ENCODE measurements around the gene ELF5.

Gene ELF5

GRCh38 chr11:34501500-34501899 is 12.1 kb downstream of the ELF5 start:
- POLR2A ChIA-PET: no interaction called here
- CTCF ChIA-PET: interaction anchor here (1.1 to 4.0 kb wide), 2 partner anchors 9 to 135 kb away, joined by 3 to 14 read pairs; no protein-coding TSS in a partner anchor
- Histone ChIP-seq H3K4me1 (ENCODE audit: control insufficient read depth, insufficient read depth, low read length) (no peaks in the 10 kb centered on the region), H3K36me3 (ENCODE audit: control insufficient read depth in 2 of 2, insufficient read depth in 1 of 2, low read length in 2 of 2) (no peaks in the 10 kb centered on the region), H3K4me3 (ENCODE audit: low read depth, low read length) (no peak overlapping the region), H3K9me3 (ENCODE audit: control insufficient read depth, insufficient read depth, low read depth, low read length) (no peaks in the 10 kb centered on the region), H3K27ac (ENCODE audit: extremely low read depth, low read depth, low read length) (no peak overlapping the region)
- TF ChIP-seq ZNF704 (tag by site-specific recombination; IDR thresholded peaks at IDR 0.05) (no peak), ZNF629 (tag by site-specific recombination; IDR thresholded peaks at IDR 0.05) (no peak), ZNF560 (tag by site-specific recombination; IDR thresholded peaks at IDR 0.05; ENCODE audit: borderline replicate concordance) (no peak), ZNF548 (tag by site-specific recombination; IDR thresholded peaks at IDR 0.05) (no peak), HOXD13 (CRISPR knock-in tag; IDR thresholded peaks at IDR 0.05; ENCODE audit: borderline replicate concordance) (no peak), ZNF670 (tag by site-specific recombination; IDR thresholded peaks at IDR 0.05; ENCODE audit: low read depth) (no peak), ZNF791 (tag by site-specific recombination; IDR thresholded peaks at IDR 0.05) (no peak), ZNF239 (tag by site-specific recombination; IDR thresholded peaks at IDR 0.05) (no peak), ZNF157 (tag by site-specific recombination; IDR thresholded peaks at IDR 0.05) (no peak), ZNF155 (tag by site-specific recombination; IDR thresholded peaks at IDR 0.05) (no peak), ZNF280D (tag by site-specific recombination; IDR thresholded peaks at IDR 0.05) (no peak), ZNF133 (tag by site-specific recombination; IDR thresholded peaks at IDR 0.05) (no peak), ZNF830 (tag by site-specific recombination; IDR thresholded peaks at IDR 0.05; ENCODE audit: low read depth) (no peak), ZFHX2 (tag by site-specific recombination; conservative IDR thresholded peaks at IDR 0.05) (no peak), ZNF600 (tag by site-specific recombination; IDR thresholded peaks at IDR 0.05) (no peak), YY1 (tag by site-specific recombination; IDR thresholded peaks at IDR 0.05) (no peak), ZFP37 (tag by site-specific recombination; IDR thresholded peaks at IDR 0.05) (no peak), ZNF24 (tag by site-specific recombination; IDR thresholded peaks at IDR 0.05) (no peak), KLF8 (tag by site-specific recombination; IDR thresholded peaks at IDR 0.05) (no peak)

GRCh38 chr11:34499719-34500500 is 13.7 kb downstream of the ELF5 start:
- POLR2A ChIA-PET: no interaction called here
- Histone ChIP-seq H3K27ac (ENCODE audit: extremely low read depth, low read depth, low read length) (no peak overlapping the region), H3K9me3 (ENCODE audit: control insufficient read depth, insufficient read depth, low read depth, low read length) (no peaks in the 10 kb centered on the region), H3K36me3 (ENCODE audit: control insufficient read depth in 2 of 2, insufficient read depth in 1 of 2, low read length in 2 of 2) (no peaks in the 10 kb centered on the region), H3K4me1 (ENCODE audit: control insufficient read depth, insufficient read depth, low read length) (no peaks in the 10 kb centered on the region), H3K4me3 (ENCODE audit: low read depth, low read length) (no peak overlapping the region)
- TF ChIP-seq ZNF626 (tag by site-specific recombination; IDR thresholded peaks at IDR 0.05) (no peak), OVOL3 (tag by site-specific recombination; IDR thresholded peaks at IDR 0.05) (no peak), ZNF274 (IDR thresholded peaks at IDR 0.05; ENCODE audit: low read length) (no peak), ZNF274 (tag by site-specific recombination; IDR thresholded peaks at IDR 0.05; ENCODE audit: borderline replicate concordance) (no peak), ZNF768 (tag by site-specific recombination; IDR thresholded peaks at IDR 0.05) (0 out of 2 replicates have a peak, but pooled peaks have one; percentile 12), ZNF211 (tag by site-specific recombination; IDR thresholded peaks at IDR 0.05; ENCODE audit: low read depth) (no peak), ZBTB49 (tag by site-specific recombination; IDR thresholded peaks at IDR 0.05; ENCODE audit: low read depth) (no peak)
- CTCF ChIA-PET: interaction anchor here (0.5 to 4.0 kb wide), 6 partner anchors 7 to 826 kb away, joined by 3 to 14 read pairs (median 3); no protein-coding TSS in a partner anchor
